K562 (cell line): ENCODE data around the gene CACNG6. TPM values are rescaled to one million over a fixed set of nuclear protein-coding genes. Genes with fewer than 3 reads are reported as not detected.

ENCODE experiments used
- ATAC-seq: fragments of 200-7000 bp; cut with Tn5 transposase; 3 replicates; pipeline ENCODE4 v1.9.1; 2020; ENCODE audit warnings: moderate library complexity
- BruUV-seq: library from RNA; stranded (reverse); fragments of 400-500 nt; replicated peaks from 2 replicates; lab custom pipeline; 2021; lab: Mats Ljungman, UMichigan
- CTCF ChIA-PET: fragments of 300-600 bp; formaldehyde crosslinking; extraction: SDS; loops from one replicate; lab custom pipeline; 2021; ENCODE audit warnings: low intra/inter-chr PET ratio; lab: Yijun Ruan, JAX
- POLR2A ChIA-PET: fragments of 300-600, 350-650 bp; sonication (Branson Sonifier 250); formaldehyde crosslinking; extraction: SDS; loops from one replicate; lab custom pipeline; 2021; ENCODE audit warnings: antibody characterized with exemption, inconsistent platforms; lab: Yijun Ruan, JAX
- DNase-seq, 4 experiments: peaks; one replicate each; pipeline versions ENCODE4 v3.0.0 to v3.0.0-alpha.2; 2011 to 2018; ENCODE audit warnings: low spot score in 3 of 4, mixed read lengths in 3 of 4; ENCODE audit errors: extremely low read depth in 1 of 4
- FAIRE-seq: peaks from 2 replicates; lab custom pipeline; 2011; peaks lifted over from hg19 to GRCh38; lab: Jason Lieb, UNC
- H2AFZ ChIP-seq: 2 replicates; pipeline ENCODE4 v1.6.0; 2011; ENCODE audit warnings: low read depth, low read length, control low read depth, inconsistent platforms
- H3K27ac ChIP-seq: fragments of 200-600 bp; 3 replicates; pipeline ENCODE4 v1.8.0; 2011; ENCODE audit warnings: low read depth, mild to moderate bottlenecking, control low read depth, inconsistent platforms, low read length, moderate library complexity, mixed read lengths; ENCODE audit errors: extremely low read depth
- H3K27me3 ChIP-seq, 2 experiments: fragments of 300-600 bp in 1 of 2; 2 replicates in 1 of 2; 3 replicates in 1 of 2; pipeline versions ENCODE4 v1.6.0 to v1.8.0; 2011; ENCODE audit warnings: inconsistent platforms in 2 of 2, low read length in 2 of 2, mild to moderate bottlenecking in 1 of 2, mixed read lengths in 1 of 2, moderate library complexity in 1 of 2; ENCODE audit not compliant: control insufficient read depth in 2 of 2, insufficient read depth in 2 of 2
- H3K36me3 ChIP-seq: fragments of 300-600 bp; 3 replicates; pipeline ENCODE4 v1.8.0; 2011; ENCODE audit warnings: mild to moderate bottlenecking, low read length, inconsistent platforms; ENCODE audit not compliant: control insufficient read depth, insufficient read depth
- H3K4me1 ChIP-seq, 2 experiments: fragments of 200-600 bp in 1 of 2; replicated peaks in 1 of 2; 2 replicates in 1 of 2; 3 replicates in 1 of 2; pipeline versions ENCODE4 v1.5.1 to v1.8.0; 2011; ENCODE audit warnings: inconsistent platforms in 2 of 2, low read length in 2 of 2, mild to moderate bottlenecking in 1 of 2, mixed read lengths in 1 of 2, moderate library complexity in 1 of 2; ENCODE audit not compliant: control insufficient read depth in 2 of 2, insufficient read depth in 2 of 2
- H3K4me2 ChIP-seq: 2 replicates; pipeline ENCODE4 v1.6.1; 2011; ENCODE audit warnings: low read length, control low read depth, inconsistent platforms, mixed read lengths; ENCODE audit not compliant: insufficient read depth
- H3K4me3 ChIP-seq: fragments of 200-600 bp; sonication (generic), shearing (Covaris generic); 2 replicates; pipeline ENCODE4 v1.5.1; 2016; ENCODE audit warnings: control low read depth, inconsistent platforms
- H3K79me2 ChIP-seq: fragments of 200-600 bp; 3 replicates; pipeline ENCODE4 v1.8.0; 2011; ENCODE audit warnings: low read length, inconsistent platforms; ENCODE audit not compliant: control insufficient read depth, insufficient read depth
- H3K9ac ChIP-seq, 2 experiments: 2 replicates each; pipeline versions ENCODE4 v1.6.0 to v1.6.1; 2011; ENCODE audit warnings: low read depth in 2 of 2, low read length in 2 of 2, control low read depth in 1 of 2, inconsistent platforms in 1 of 2, mild to moderate bottlenecking in 1 of 2, mixed read lengths in 1 of 2; ENCODE audit not compliant: insufficient read depth in 1 of 2
- H3K9me1 ChIP-seq: one replicate; pipeline ENCODE4 v1.6.0; 2011; ENCODE audit warnings: inconsistent platforms, mild to moderate bottlenecking, low read length, moderate library complexity; ENCODE audit not compliant: control insufficient read depth, insufficient read depth
- H3K9me3 ChIP-seq: replicated peaks from 2 replicates; pipeline ENCODE4 v1.5.1; 2011; ENCODE audit warnings: low read depth, low read length, inconsistent platforms; ENCODE audit not compliant: control insufficient read depth, insufficient read depth
- H4K20me1 ChIP-seq: replicated peaks from 2 replicates; pipeline ENCODE4 v1.6.1; 2011; ENCODE audit warnings: low read length, inconsistent platforms, mixed read lengths; ENCODE audit not compliant: control insufficient read depth, insufficient read depth
- E2F3 ChIP-seq: fragments of 250-450 bp; sonication (Bioruptor Pico); IDR thresholded peaks from 2 replicates; pipeline ENCODE4 v1.4.0; 2020; ENCODE audit warnings: mild to moderate bottlenecking
- ELF2 ChIP-seq: fragments of 250-450 bp; sonication (Bioruptor Pico); IDR thresholded peaks from 2 replicates; pipeline ENCODE4 v1.5.0; 2021; ENCODE audit warnings: mild to moderate bottlenecking
- HCFC1 ChIP-seq: IDR thresholded peaks from 2 replicates; pipeline ENCODE4 v1.6.1; 2012; ENCODE audit warnings: low read depth, low read length, improper control_type of control experiment
- NR0B1 ChIP-seq: fragments of 450-650 bp; IDR thresholded peaks from one replicate; pipeline ENCODE4 v1.6.1; 2018; ENCODE audit warnings: mild to moderate bottlenecking, moderate library complexity; ENCODE audit not compliant: partially characterized antibody
- PYGO2 ChIP-seq: fragments of 450-650 bp; IDR thresholded peaks from 2 replicates; pipeline ENCODE4 v1.6.1; 2016; ENCODE audit warnings: mild to moderate bottlenecking, missing genetic modification characterization, moderate library complexity, missing compliant biosample characterization
- SAP30 ChIP-seq: fragments of 200-600 bp; sonication (generic); IDR thresholded peaks from 2 replicates; pipeline ENCODE4 v1.6.1; 2012; ENCODE audit warnings: borderline replicate concordance, low read depth, mild to moderate bottlenecking, moderate library complexity, low read length, control low read depth, inconsistent platforms; ENCODE audit not compliant: insufficient read depth, poor library complexity, severe bottlenecking
- ZC3H8 ChIP-seq: fragments of 450-650 bp; IDR thresholded peaks from 2 replicates; pipeline ENCODE4 v1.6.1; 2017
- ZNF431 ChIP-seq: sonication (generic); formaldehyde crosslinking; IDR thresholded peaks from 2 replicates; pipeline ENCODE4 v1.8.0; 2022; ENCODE audit warnings: mild to moderate bottlenecking, missing genetic modification reagents
- ZNF699 ChIP-seq: fragments of 250-450 bp; sonication (Bioruptor Pico); IDR thresholded peaks from 2 replicates; pipeline ENCODE4 v1.8.0; 2021; ENCODE audit warnings: mild to moderate bottlenecking, moderate library complexity; ENCODE audit not compliant: insufficient replicate concordance
- WGBS: fragments of 100-300 bp; shearing (Covaris generic); methylation state at CpG from one replicate; pipeline ENCODE4 v1.1.6; 2016; ENCODE audit warnings: low coverage, mixed read lengths; ENCODE audit not compliant: insufficient coverage; ENCODE audit errors: missing lambda C conversion rate; 5-methylcytosine and 5-hydroxymethylcytosine counted together
- in situ Hi-C: fragments of 300-500 bp; cut with MboI; formaldehyde crosslinking; loops from 4 replicates; pipeline ENCODE4 v1.15.0; 2018; ENCODE audit warnings: inconsistent platforms, mixed read lengths
- intact Hi-C: fragments of 100-400 bp; cut with micrococcal nuclease; formaldehyde crosslinking; loops from 2 replicates; pipeline ENCODE4 v1.14.2; 2022
- polyA plus RNA-seq, 8 experiments: library from polyadenylated mRNA; depleted of rRNA in 4 of 8; stranded (reverse) in 5 of 8; unstranded in 3 of 8; fragments of >200 nt; fragmentation: Nextera tagmentation in 2 of 8; fragmentation: Illumina TruSeq in 1 of 8; extraction: Ambion mirVana in 2 of 8; extraction: Trizol in 1 of 8; gene quantifications; 2 replicates each; pipeline versions ENCODE4 v1.2.1 to v1.2.3, GENCODE V29; 2011 to 2014; ENCODE audit warnings: inconsistent platforms in 1 of 8, missing spikeins in 1 of 8
- total RNA-seq, 7 experiments: library from RNA; depleted of rRNA in 6 of 7; stranded (reverse); fragments of >200 nt in 6 of 7; fragmentation: Illumina TruSeq in 2 of 7; extraction: Trizol in 2 of 7; gene quantifications; 2 replicates each; pipeline versions ENCODE4 v1.2.1 to v1.2.3, GENCODE V29; 2011 to 2021; ENCODE audit warnings: low replicate concordance in 1 of 7

The CACNG6 gene
- total and polyA plus RNA-seq, 9 of the 15 experiments (the other 6 are each of a cell fraction or from before 2014, with no cell fraction given) = not detected

- FAIRE-seq (no peak), DNase-seq (no peak), ATAC-seq (no peak)
- Histone ChIP-seq H3K4me1 (peaks cover 3 to 6% of the 10 kb centered on the region in 2 experiments; a peak in 2 of 5 replicates), H4K20me1 (no peaks in the 10 kb centered on the region), H3K4me2 (no peak overlapping the region), H2AFZ (no peak overlapping the region), H3K9ac (no peak overlapping the region), H3K4me3 (no peak overlapping the region), H3K36me3 (no peaks in the 10 kb centered on the region), H3K9me3 (no peaks in the 10 kb centered on the region), H3K79me2 (no peaks in the 10 kb centered on the region), H3K27ac (no peak overlapping the region), H3K27me3 (peaks cover 16 to 32% of the 10 kb centered on the region in 2 experiments), H3K9me1 (no peaks in the 10 kb centered on the region)
- BruUV-seq = no TSS peak
- WGBS = 1% methylated on average over 17 of the region's 19 CpGs
- CTCF ChIA-PET = no interaction called here
- TF ChIP-seq ZNF431 (CRISPR knock-in tag) = no peak
- TF ChIP-seq E2F3 (CRISPR knock-in tag) = no peak
- TF ChIP-seq ELF2 (CRISPR knock-in tag) = no peak
- TF ChIP-seq PYGO2 (tag) = no peak
- no peak for TF ChIP-seq ZNF699 (CRISPR knock-in tag)
- no peak for TF ChIP-seq ZC3H8
- TF ChIP-seq NR0B1 = no peak
- no peak for TF ChIP-seq HCFC1
- no peak for TF ChIP-seq SAP30
- in situ Hi-C loops (no loop called here), intact Hi-C loops (no loop called here)
- POLR2A ChIA-PET = interaction anchor here (0.6 to 0.7 kb wide), 2 partner anchors 17 to 103 kb away, joined by 3 read pairs; no protein-coding TSS in a partner anchor
Measured at GRCh38 chr19:54014920-54015560, 23.6 kb downstream of the CACNG6 start.
